ENCODE results near the gene SIRPB2.

DNA sequence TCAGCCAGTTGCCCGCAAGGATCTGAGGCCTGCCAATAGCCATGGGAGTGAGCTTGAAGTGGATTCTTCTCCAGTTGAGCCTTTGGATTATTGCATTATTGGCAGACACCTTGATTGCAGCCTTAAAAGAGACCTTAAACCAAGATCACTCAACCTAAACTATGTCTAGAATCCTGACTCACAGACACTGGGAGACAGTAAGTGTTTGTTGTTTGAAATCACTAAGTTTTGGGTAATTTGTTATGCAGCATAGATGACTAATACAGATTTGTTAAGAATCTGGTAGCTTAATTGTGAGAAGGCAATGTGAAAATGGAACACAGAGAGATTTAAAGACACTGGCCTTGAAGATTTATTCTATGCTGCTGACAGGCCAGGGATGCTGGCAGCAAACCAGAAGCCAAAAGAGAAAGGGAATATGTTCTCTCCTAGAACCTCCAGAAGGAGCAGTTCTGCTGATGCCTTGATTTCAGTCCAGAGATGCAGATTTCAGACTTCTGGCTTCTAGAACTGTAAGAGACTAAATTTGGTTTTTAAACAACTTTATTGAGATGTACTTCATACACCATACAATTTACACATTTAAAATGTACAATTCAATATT, 48.7 kb upstream of the SIRPB2 start:
- TF ChIP-seq CTCF (IDR thresholded peaks at IDR 0.05) (no peak), EP300 (IDR thresholded peaks at IDR 0.05) (no peak), POLR2A (IDR thresholded peaks at IDR 0.05) (no peak)
